ENCODE measurements around the gene BMPR1B. TPM values are rescaled to one million over a fixed set of nuclear protein-coding genes. Genes with fewer than 3 reads are reported as not detected.

BMPR1B gene
- total RNA-seq, 1 experiment from 2014 or later: 7.1 TPM

- no peak overlapping the region for H3K4me3 ChIP-seq (ENCODE audit: low read length)
- H2AFZ ChIP-seq (ENCODE audit: low read length): no peak overlapping the region
- no peaks in the 10 kb centered on the region for H3K79me2 ChIP-seq (ENCODE audit: low read length)
- H3K4me1 ChIP-seq (ENCODE audit: insufficient read depth, low read length): no peaks in the 10 kb centered on the region
- no peaks in the 10 kb centered on the region for H3K36me3 ChIP-seq (ENCODE audit: low read depth, low read length)
- DNase-seq: peak; percentile 37
- H3K27ac ChIP-seq (ENCODE audit: low read length): no peak overlapping the region
- TF ChIP-seq CTCF (conservative IDR thresholded peaks at IDR 0.05; ENCODE audit: low read depth, low read length): no peak
- TF ChIP-seq EZH2phosphoT487 (IDR thresholded peaks at IDR 0.05; ENCODE audit: borderline replicate concordance, low read length): no peak
- TF ChIP-seq EZH2 (IDR thresholded peaks at IDR 0.05; ENCODE audit: low read length, unreplicated experiment): no peak
- no peaks in the 10 kb centered on the region for H3K9me2 ChIP-seq (replicated peaks; ENCODE audit: low read length)
- H3K4me2 ChIP-seq (ENCODE audit: low read length): no peak overlapping the region
- H3K27me3 ChIP-seq (ENCODE audit: low read length): no peaks in the 10 kb centered on the region
- no peaks in the 10 kb centered on the region for H3K9me3 ChIP-seq (ENCODE audit: low read length)
- H3K9ac ChIP-seq (ENCODE audit: low read length): no peak overlapping the region
- intact Hi-C loops (cut with micrococcal nuclease): no loop called here
- no peaks in the 10 kb centered on the region for H4K20me1 ChIP-seq (ENCODE audit: low read length)
- ATAC-seq: peak; percentile 45
- POLR2A ChIA-PET (ENCODE audit: unreplicated experiment): no interaction called here
- H3F3A ChIP-seq (ENCODE audit: low read length, unreplicated experiment): no peaks in the 10 kb centered on the region
- no TSS peak for BruUV-seq (replicated peaks)
- CTCF ChIA-PET: no interaction called here
Measured at GRCh38 chr4:95190751-95191436, 433.1 kb downstream of the BMPR1B start.

GRCh38 chr4:95191537-95191936 is 433.8 kb downstream of the BMPR1B start:
- no peak for TF ChIP-seq CTCF (conservative IDR thresholded peaks at IDR 0.05; ENCODE audit: low read depth, low read length)
- TF ChIP-seq EZH2 (IDR thresholded peaks at IDR 0.05; ENCODE audit: low read length, unreplicated experiment): no peak
- TF ChIP-seq EZH2phosphoT487 (IDR thresholded peaks at IDR 0.05; ENCODE audit: borderline replicate concordance, low read length): no peak
- Histone ChIP-seq H3K36me3 (ENCODE audit: low read depth, low read length) (no peaks in the 10 kb centered on the region), H3K9me2 (replicated peaks; ENCODE audit: low read length) (no peaks in the 10 kb centered on the region), H4K20me1 (ENCODE audit: low read length) (no peaks in the 10 kb centered on the region), H3K9me3 (ENCODE audit: low read length) (no peaks in the 10 kb centered on the region), H2AFZ (ENCODE audit: low read length) (no peak overlapping the region), H3K9ac (ENCODE audit: low read length) (no peak overlapping the region), H3K4me3 (ENCODE audit: low read length) (no peak overlapping the region), H3K4me2 (ENCODE audit: low read length) (no peak overlapping the region), H3K79me2 (ENCODE audit: low read length) (no peaks in the 10 kb centered on the region), H3K4me1 (ENCODE audit: insufficient read depth, low read length) (no peaks in the 10 kb centered on the region), H3F3A (ENCODE audit: low read length, unreplicated experiment) (no peaks in the 10 kb centered on the region), H3K27me3 (ENCODE audit: low read length) (no peaks in the 10 kb centered on the region), H3K27ac (ENCODE audit: low read length) (no peak overlapping the region)
- BruUV-seq (replicated peaks): no TSS peak
- DNase-seq: no peak
- CTCF ChIA-PET: no interaction called here
- POLR2A ChIA-PET (ENCODE audit: unreplicated experiment): no interaction called here
- intact Hi-C loops (cut with micrococcal nuclease): no loop called here
- ATAC-seq: no peak

GRCh38 chr4:95193391-95194224 is 435.9 kb downstream of the BMPR1B start:
- Histone ChIP-seq H3K4me1 (ENCODE audit: insufficient read depth, low read length) (no peaks in the 10 kb centered on the region), H3K27me3 (ENCODE audit: low read length) (no peaks in the 10 kb centered on the region), H4K20me1 (ENCODE audit: low read length) (no peaks in the 10 kb centered on the region), H3F3A (ENCODE audit: low read length, unreplicated experiment) (no peaks in the 10 kb centered on the region), H3K36me3 (ENCODE audit: low read depth, low read length) (no peaks in the 10 kb centered on the region), H3K9ac (ENCODE audit: low read length) (no peak overlapping the region), H3K9me2 (replicated peaks; ENCODE audit: low read length) (no peaks in the 10 kb centered on the region), H3K79me2 (ENCODE audit: low read length) (no peaks in the 10 kb centered on the region), H3K9me3 (ENCODE audit: low read length) (no peaks in the 10 kb centered on the region), H3K4me3 (ENCODE audit: low read length) (no peak overlapping the region), H3K4me2 (ENCODE audit: low read length) (no peak overlapping the region), H3K27ac (ENCODE audit: low read length) (no peak overlapping the region), H2AFZ (ENCODE audit: low read length) (no peak overlapping the region)
- BruUV-seq (replicated peaks): no TSS peak
- ChIA-PET CTCF (no interaction called here), POLR2A (ENCODE audit: unreplicated experiment) (no interaction called here)
- ATAC-seq (no peak), DNase-seq (no peak)
- TF ChIP-seq EZH2phosphoT487 (IDR thresholded peaks at IDR 0.05; ENCODE audit: borderline replicate concordance, low read length): no peak
- intact Hi-C loops (cut with micrococcal nuclease): no loop called here

Data from PC-3 (cell line).